NCI-H2196 (cell line): ENCODE data around the gene STK24.

Experiments used
- DNase-seq: peaks from one replicate; lab custom pipeline; 2025; ENCODE audit not compliant: unreplicated experiment; lab: John Stamatoyannopoulos, UW

The STK24 gene

DNA sequence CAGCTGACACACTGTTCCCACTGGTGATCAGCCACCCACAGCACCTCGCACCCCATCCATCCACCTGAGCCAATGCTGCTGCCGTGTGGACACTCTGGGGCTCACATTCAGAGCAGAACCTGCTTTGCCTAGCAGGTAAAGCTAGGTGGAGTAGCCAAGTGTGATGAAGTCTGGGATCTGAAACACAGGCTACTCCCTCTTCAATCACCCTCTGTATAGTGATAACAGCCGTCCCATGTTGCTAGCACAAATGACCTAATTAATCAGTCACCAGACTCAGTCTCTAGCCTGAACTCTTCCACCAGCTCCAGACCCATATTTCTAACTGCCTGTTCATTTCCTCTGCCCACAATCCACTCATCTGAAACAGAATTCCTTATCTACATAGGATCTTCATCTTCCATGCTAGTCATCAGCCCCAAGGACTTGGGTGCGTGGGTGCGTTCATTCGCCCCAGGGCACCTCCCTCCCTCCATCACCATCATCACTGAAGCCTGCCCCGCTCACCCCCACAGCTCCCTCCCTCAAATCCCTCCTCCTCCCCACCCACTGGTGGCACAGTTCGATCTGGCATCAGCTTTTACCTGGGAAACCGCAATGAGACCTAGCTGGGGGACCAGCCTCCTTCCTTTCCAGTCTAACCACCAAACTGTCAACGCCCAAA lies 19.8 kb downstream of the STK24 start:
- DNase-seq: no peak

DNA sequence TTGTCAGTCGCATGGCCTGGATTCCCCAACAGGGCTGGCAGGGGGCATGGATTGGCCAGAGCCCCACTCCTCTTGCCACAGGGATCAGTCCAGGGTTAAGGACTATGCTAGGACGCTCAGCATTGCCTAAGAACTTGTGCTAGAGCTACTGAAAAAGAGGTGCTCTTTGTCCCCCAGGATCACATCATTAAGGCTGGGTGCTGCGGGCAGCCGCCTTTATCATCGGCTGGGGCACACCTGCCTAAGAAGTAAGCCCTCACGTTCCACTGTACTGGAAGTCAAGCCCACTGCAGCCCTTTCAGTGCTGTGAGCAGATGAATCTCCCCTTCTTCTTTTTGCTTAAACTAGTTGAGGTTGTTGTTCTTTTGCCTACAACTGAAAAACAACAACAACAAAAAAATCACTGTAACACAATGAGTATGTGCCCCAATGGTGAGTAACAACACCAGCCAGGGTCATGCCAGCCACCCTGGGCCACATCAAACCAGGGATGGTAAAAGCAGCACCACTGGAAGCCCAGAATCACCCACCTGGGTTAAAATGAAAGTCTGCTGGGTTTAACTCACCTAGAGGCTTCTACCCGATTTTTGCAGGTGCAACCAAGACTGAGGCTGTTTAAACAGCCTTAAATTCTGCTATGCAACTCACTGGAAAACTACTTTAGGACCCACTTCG lies 20.6 kb downstream of the STK24 start:
- DNase-seq: no peak

DNA sequence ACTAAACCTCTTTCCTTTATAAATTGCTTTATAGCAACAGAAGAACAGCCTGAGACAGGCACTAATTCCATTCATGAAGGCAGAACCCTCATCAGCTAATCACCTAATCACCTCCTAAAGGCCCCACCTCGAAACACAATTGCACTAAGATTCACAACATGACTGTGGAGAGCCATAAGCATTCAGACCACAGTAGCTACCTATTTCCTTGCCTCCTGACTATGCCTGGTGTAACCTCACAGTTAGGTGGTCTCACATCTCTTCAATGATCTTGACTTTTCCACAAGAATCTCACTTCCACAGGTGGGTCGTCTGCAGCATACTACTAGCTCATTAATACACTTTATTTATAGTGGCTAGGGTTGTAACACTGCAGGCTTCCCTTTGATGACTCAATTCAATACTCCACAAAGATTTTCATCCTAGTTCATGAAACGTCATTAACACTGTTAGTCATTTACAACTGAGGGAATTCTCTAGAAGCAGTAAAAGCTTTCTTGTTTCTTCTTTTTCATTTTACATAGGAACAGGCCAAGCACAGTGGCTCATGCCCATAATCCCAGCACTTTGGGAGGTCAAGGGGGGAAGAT lies 27.1 kb downstream of the STK24 start:
- no peak for DNase-seq

DNA sequence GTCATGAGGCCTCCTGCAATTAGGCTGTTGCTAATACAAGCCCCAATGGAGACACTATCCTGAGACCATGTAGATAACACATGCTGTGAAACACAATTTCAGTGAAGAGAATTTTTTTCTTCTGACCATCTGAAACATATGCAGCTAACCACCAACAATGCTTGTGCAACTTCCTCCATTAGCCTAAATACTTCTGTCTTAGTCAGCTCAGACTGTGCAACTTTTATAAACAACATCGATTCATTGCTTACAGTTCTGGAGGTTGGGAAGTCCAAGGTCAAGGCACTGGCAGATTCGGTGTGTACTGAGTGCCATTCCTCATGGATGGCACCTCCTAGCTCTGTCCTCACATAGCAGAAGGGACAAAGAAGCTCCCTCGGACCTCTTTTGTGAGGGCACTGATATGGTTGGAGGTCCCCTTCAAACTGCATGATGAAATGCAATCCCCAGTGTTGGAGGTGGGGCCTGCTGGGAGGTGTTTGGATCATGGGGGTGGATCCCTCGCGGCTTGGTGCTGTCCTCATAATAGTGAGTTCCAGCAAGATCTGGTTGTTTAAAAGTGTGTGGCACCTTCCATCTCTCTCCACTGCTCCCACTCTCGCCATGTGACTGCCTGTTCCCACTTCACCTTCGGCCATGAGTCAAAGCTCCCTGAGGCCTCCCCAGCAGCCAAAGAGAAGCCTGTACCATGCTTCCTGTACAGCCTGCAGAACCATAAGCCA lies 27.7 kb downstream of the STK24 start:
- DNase-seq: no peak

- DNase-seq: no peak
These were observed 28.7 kb downstream of the STK24 start for GRCh38 chr13:98548230-98548629.

GRCh38 chr13:98547455-98547854 lies 29.5 kb downstream of the STK24 start:
- no peak for DNase-seq

DNA sequence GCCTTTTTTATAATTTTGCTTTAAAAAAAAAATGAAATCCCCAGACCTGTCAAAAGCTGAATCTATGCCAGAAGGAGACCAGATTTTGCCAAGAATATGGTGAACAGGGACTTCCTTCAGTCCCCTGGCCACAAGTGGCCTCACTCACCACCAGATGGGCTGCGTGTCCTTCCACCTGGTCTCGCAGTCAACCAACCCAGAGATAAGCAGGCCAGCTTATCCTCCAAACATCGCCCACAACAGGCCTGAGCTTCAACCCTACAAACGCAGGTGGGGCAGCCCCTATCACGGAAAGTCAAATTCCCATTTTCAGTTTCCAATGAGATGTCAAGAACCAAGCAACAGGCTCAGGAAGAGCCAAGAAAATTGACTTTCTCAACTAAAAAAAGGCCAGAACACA lies 30.5 kb downstream of the STK24 start:
- DNase-seq: no peak

GRCh38 chr13:98544104-98544710 lies 32.7 kb downstream of the STK24 start:
- no peak for DNase-seq

- DNase-seq: no peak
These were observed 33.4 kb downstream of the STK24 start for GRCh38 chr13:98543378-98544103.

GRCh38 chr13:98542568-98543377 lies 34.1 kb downstream of the STK24 start:
- no peak for DNase-seq

- no peak for DNase-seq
These were observed 35.2 kb downstream of the STK24 start for GRCh38 chr13:98541701-98542203.

DNA sequence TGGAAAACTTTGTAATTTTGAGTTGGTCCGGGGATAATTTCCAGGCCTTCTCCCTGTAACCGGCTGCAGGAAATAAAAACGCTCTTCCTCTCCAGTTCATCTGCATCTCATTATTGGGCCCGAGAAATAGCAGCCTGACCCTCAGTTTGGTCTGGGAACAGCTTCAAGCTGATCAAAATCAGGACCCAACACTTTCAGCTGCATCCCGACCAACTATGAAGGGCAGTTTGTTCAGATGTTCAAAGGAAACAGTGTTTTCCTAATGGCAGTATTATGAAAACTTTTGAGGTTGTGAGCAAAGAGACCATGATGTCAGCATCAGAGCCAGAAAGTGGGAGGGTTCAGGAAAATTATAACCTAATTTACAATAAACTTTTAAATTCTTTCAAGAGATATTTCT lies 35.7 kb downstream of the STK24 start:
- no peak for DNase-seq

- no peak for DNase-seq
These were observed 36.4 kb downstream of the STK24 start for GRCh38 chr13:98540476-98540875.

- no peak for DNase-seq
These were observed 37.2 kb downstream of the STK24 start for GRCh38 chr13:98539666-98540065.

DNA sequence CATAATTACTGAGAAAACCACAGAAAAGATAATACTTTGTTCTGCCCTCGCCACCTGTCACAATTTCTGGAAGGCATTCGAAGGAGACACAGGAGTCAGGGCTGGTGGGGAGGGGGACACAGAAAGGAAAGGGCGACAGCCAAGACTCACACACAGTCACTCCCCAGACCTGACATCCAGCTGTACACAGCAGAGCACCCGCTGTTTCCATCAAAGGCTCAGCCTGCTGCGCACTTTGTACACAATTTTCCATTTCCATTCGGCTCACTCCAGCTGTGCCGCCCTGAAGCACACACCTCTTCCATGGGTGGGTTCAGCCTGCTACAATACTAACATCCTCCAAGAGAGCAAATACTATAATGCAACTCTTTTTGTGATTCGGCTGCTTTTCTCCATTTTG lies 38.0 kb downstream of the STK24 start:
- DNase-seq: no peak

- no peak for DNase-seq
These were observed 39.2 kb downstream of the STK24 start for GRCh38 chr13:98537740-98538139.

DNA sequence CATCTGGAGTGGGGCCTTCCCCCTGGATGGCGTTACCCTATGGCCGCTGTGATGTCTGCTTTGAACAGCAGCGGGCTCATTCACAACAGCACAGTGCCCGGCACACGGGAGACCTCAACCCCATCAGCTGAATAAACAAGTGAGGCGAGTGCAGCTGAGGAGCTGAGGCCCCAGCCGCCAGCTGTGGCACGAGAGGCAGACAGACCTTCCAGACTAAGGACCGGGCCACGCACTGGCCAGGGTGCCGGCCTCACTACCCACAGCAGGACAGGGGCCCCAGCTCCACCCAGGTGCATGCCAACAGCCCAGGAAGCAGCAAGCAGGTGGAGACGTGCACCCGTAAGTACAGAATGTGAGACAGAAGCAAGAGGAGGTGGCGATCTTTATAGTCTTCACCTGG lies 39.6 kb downstream of the STK24 start:
- DNase-seq: no peak

DNA sequence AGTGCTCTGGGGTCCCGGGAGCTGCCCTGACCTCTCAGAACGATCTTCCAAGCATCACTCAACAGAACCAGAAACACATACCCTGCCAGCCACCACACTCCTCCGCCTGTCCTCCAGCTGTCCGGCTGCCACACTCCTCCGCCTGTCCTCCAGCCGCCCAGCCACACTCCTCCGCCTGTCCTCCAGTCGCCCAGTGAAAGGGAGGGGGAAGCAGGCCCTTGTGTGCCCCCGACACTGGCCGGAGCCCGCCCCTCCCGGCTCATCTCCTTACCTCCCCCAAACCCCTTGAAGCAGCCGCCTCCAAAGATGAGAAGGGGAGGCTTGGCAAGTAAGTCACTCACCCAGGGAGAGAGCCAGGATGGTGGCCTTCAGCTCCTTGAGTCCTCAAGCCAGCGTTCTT lies 40.2 kb downstream of the STK24 start:
- no peak for DNase-seq

- DNase-seq: no peak
These were observed 41.2 kb downstream of the STK24 start for GRCh38 chr13:98535501-98536354.
